Cardiac muscle cell (in vitro differentiated cells and primary cell): ENCODE data around the gene FBXL16. TPM values are rescaled to one million over a fixed set of nuclear protein-coding genes. Genes with fewer than 3 reads are reported as not detected.

ENCODE experiments used
- DNase-seq, 2 donors: peaks; one replicate each; pipeline versions ENCODE4 v3.0.0 to v3.0.0-alpha.2; 2010 to 2017; ENCODE audit warnings: low read depth in 1 of 2, low spot score in 1 of 2
- H3K27ac ChIP-seq: fragments of 200-600 bp; sonication (generic); 2 replicates; pipeline ENCODE4 v1.5.1; 2016
- H3K27me3 ChIP-seq: fragments of 200-600 bp; sonication (generic); 2 replicates; pipeline ENCODE4 v1.6.0; 2016; ENCODE audit warnings: control low read depth
- H3K36me3 ChIP-seq: fragments of 200-600 bp; sonication (generic); 2 replicates; pipeline ENCODE4 v1.5.1; 2016; ENCODE audit warnings: control low read depth
- H3K4me1 ChIP-seq: fragments of 200-600 bp; sonication (generic); 2 replicates; pipeline ENCODE4 v1.8.1; 2017; ENCODE audit warnings: low read depth, mild to moderate bottlenecking, mixed run types
- H3K4me3 ChIP-seq: fragments of 200-600 bp; sonication (generic); 2 replicates; pipeline ENCODE4 v1.5.1; 2016; ENCODE audit warnings: mild to moderate bottlenecking
- H3K9me3 ChIP-seq: fragments of 200-600 bp; sonication (generic); 2 replicates; pipeline ENCODE4 v1.5.1; 2017; ENCODE audit warnings: low read depth, mild to moderate bottlenecking, control low read depth
- CTCF ChIP-seq: IDR thresholded peaks from 2 replicates; pipeline ENCODE4 v1.5.1; 2012; ENCODE audit warnings: low read depth, mild to moderate bottlenecking, low read length
- polyA plus RNA-seq: library from polyadenylated mRNA; unstranded; fragments of >200 nt; fragmentation: Nextera tagmentation; extraction: Ambion mirVana; gene quantifications from 2 replicates; pipeline ENCODE4 v1.2.1, GENCODE V29; 2016
- total RNA-seq: library from RNA; depleted of rRNA; stranded (reverse); fragments of >200 nt; gene quantifications from 2 replicates; pipeline ENCODE4 v1.2.3, GENCODE V29; 2016

FBXL16 gene
- total and polyA plus RNA-seq, 2 experiments from 2014 or later = 0.12 to 1.4 TPM

- H3K4me1 ChIP-seq = peaks cover 16% of the 10 kb centered on the region
- no peak overlapping the region for H3K4me3 ChIP-seq
- peak overlapping the region; percentile 53 for H3K27ac ChIP-seq
Measured at GRCh38 chr16:710500-711075, 5.0 kb upstream of the FBXL16 start.

GRCh38 chr16:709566-710499 lies 4.2 kb upstream of the FBXL16 start:
- peak; percentile 85 to 91 for DNase-seq
- H3K4me1 ChIP-seq = peaks cover 16% of the 10 kb centered on the region
- TF ChIP-seq CTCF = no peak
- H3K36me3 ChIP-seq = no peaks in the 10 kb centered on the region
- H3K27ac ChIP-seq = peak overlapping the region; percentile 53
- peaks cover 44% of the 10 kb centered on the region for H3K27me3 ChIP-seq
- no peaks in the 10 kb centered on the region for H3K9me3 ChIP-seq
- no peak overlapping the region for H3K4me3 ChIP-seq

More at GRCh38 chr16:710500-711075, 5.0 kb upstream of the FBXL16 start:
- no peak for TF ChIP-seq CTCF
- Histone ChIP-seq H3K27me3 (peaks cover 37% of the 10 kb centered on the region), H3K36me3 (no peaks in the 10 kb centered on the region), H3K9me3 (no peaks in the 10 kb centered on the region)
- no peak for DNase-seq

- Histone ChIP-seq H3K9me3 (no peaks in the 10 kb centered on the region), H3K4me1 (peaks cover 13% of the 10 kb centered on the region), H3K36me3 (no peaks in the 10 kb centered on the region), H3K4me3 (no peak overlapping the region), H3K27ac (no peak overlapping the region), H3K27me3 (peaks cover 53% of the 10 kb centered on the region)
- no peak for DNase-seq
- no peak for TF ChIP-seq CTCF
Measured at GRCh38 chr16:708959-709358, 3.4 kb upstream of the FBXL16 start.

- TF ChIP-seq CTCF = no peak
- Histone ChIP-seq H3K27me3 (peaks cover 62% of the 10 kb centered on the region), H3K36me3 (no peaks in the 10 kb centered on the region)
Measured at GRCh38 chr16:708019-708418, 2.4 kb upstream of the FBXL16 start.

GRCh38 chr16:707062-707538 lies 1.5 kb upstream of the FBXL16 start:
- Histone ChIP-seq H3K4me3 (no peak overlapping the region), H3K4me1 (peaks cover 13% of the 10 kb centered on the region), H3K36me3 (no peaks in the 10 kb centered on the region), H3K9me3 (no peaks in the 10 kb centered on the region), H3K27ac (no peak overlapping the region), H3K27me3 (peaks cover 72% of the 10 kb centered on the region)
- DNase-seq = no peak
- TF ChIP-seq CTCF = no peak

More at GRCh38 chr16:708019-708418, 2.4 kb upstream of the FBXL16 start:
- Histone ChIP-seq H3K4me1 (peaks cover 13% of the 10 kb centered on the region), H3K27ac (no peak overlapping the region), H3K4me3 (no peak overlapping the region), H3K9me3 (no peaks in the 10 kb centered on the region)
- DNase-seq = no peak
